PC-3 (cell line): Measurements from ENCODE around the gene A4GALT.

Experiments used
- CTCF ChIP-seq: fragments of 300-600 bp; sonication (generic); conservative IDR thresholded peaks from 2 replicates; pipeline ENCODE4 v1.5.1; 2017; ENCODE audit warnings: antibody characterized with exemption, low read depth, mild to moderate bottlenecking, low read length
- EZH2 ChIP-seq: fragments of 300-600 bp; sonication (generic); IDR thresholded peaks from one replicate; pipeline ENCODE4 v1.6.1; 2017; ENCODE audit warnings: antibody characterized with exemption, mild to moderate bottlenecking, low read length; ENCODE audit not compliant: unreplicated experiment

GRCh38 chr22:42653999-42654398, 66.7 kb downstream of the A4GALT start:
- TF ChIP-seq CTCF (no peak), EZH2 (no peak)
